CD14-positive monocyte (primary cell): Measurements from ENCODE around the gene RHOA. TPM values are rescaled to one million over a fixed set of nuclear protein-coding genes. Genes with fewer than 3 reads are reported as not detected.

Experiments
- DNase-seq, 3 donors: peaks; one replicate each; pipeline ENCODE4 v3.0.0-alpha.2; 2011 to 2022
- H2AFZ ChIP-seq: 2 replicates; pipeline ENCODE4 v1.6.0; 2012; ENCODE audit warnings: mild to moderate bottlenecking, low read depth, low read length, inconsistent platforms; ENCODE audit not compliant: insufficient read depth, poor library complexity, severe bottlenecking
- H3K27ac ChIP-seq, 2 donors: 1 replicate in 1 of 2; 2 replicates in 1 of 2; pipeline ENCODE4 v1.5.1; 2012 to 2013; ENCODE audit warnings: low read length in 2 of 2, control low read depth in 1 of 2, inconsistent platforms in 1 of 2, low read depth in 1 of 2, mild to moderate bottlenecking in 1 of 2
- H3K27me3 ChIP-seq, 2 donors: one replicate each; pipeline versions ENCODE4 v1.6.0 to v1.6.1; 2011 to 2013; ENCODE audit warnings: low read length in 2 of 2; ENCODE audit not compliant: control insufficient read depth in 2 of 2, insufficient read depth in 2 of 2
- H3K36me3 ChIP-seq, 2 donors: replicated peaks in 1 of 2; 1 replicate in 1 of 2; 2 replicates in 1 of 2; pipeline versions ENCODE4 v1.5.1 to v1.6.1; 2012 to 2013; ENCODE audit warnings: low read length in 2 of 2, control low read depth in 1 of 2, inconsistent platforms in 1 of 2, mild to moderate bottlenecking in 1 of 2; ENCODE audit not compliant: insufficient read depth in 2 of 2, control insufficient read depth in 1 of 2
- H3K4me1 ChIP-seq, 2 donors: 1 replicate in 1 of 2; 2 replicates in 1 of 2; pipeline versions ENCODE4 v1.5.1 to v1.6.1; 2012 to 2013; ENCODE audit warnings: low read length in 2 of 2, control low read depth in 1 of 2, inconsistent platforms in 1 of 2, mild to moderate bottlenecking in 1 of 2, moderate library complexity in 1 of 2; ENCODE audit not compliant: insufficient read depth in 2 of 2, control insufficient read depth in 1 of 2
- H3K4me2 ChIP-seq: replicated peaks from 2 replicates; pipeline ENCODE3; 2012; ENCODE audit warnings: low read length, moderate library complexity, mild to moderate bottlenecking; ENCODE audit not compliant: poor library complexity, severe bottlenecking; ENCODE audit errors: extremely low read depth
- H3K4me3 ChIP-seq, 3 experiments: fragments of 200-600 bp in 1 of 3; sonication (generic) in 1 of 3; replicated peaks in 1 of 3; 1 replicate in 2 of 3; 2 replicates in 1 of 3; pipeline ENCODE4 v1.5.1; 2011 to 2013; ENCODE audit warnings: low read length in 3 of 3, mild to moderate bottlenecking in 3 of 3, control low read depth in 2 of 3, low read depth in 2 of 3, inconsistent platforms in 1 of 3, moderate library complexity in 1 of 3
- H3K79me2 ChIP-seq: 2 replicates; pipeline ENCODE4 v1.6.0; 2012; ENCODE audit warnings: mild to moderate bottlenecking, control low read depth, inconsistent platforms, low read length, moderate library complexity; ENCODE audit not compliant: insufficient read depth
- H3K9ac ChIP-seq: 2 replicates; pipeline ENCODE4 v1.6.0; 2017; ENCODE audit warnings: low read length, mild to moderate bottlenecking; ENCODE audit not compliant: insufficient read depth, poor library complexity, severe bottlenecking
- H3K9me3 ChIP-seq, 2 donors: replicated peaks in 1 of 2; 1 replicate in 1 of 2; 2 replicates in 1 of 2; pipeline versions ENCODE4 v1.5.1 to v1.6.1; 2012 to 2013; ENCODE audit warnings: low read length in 2 of 2, control low read depth in 1 of 2; ENCODE audit not compliant: control insufficient read depth in 1 of 2, insufficient read depth in 1 of 2
- H4K20me1 ChIP-seq: 2 replicates; pipeline ENCODE4 v1.6.0; 2012; ENCODE audit warnings: mild to moderate bottlenecking, low read length, control low read depth, moderate library complexity; ENCODE audit not compliant: insufficient read depth
- H3K27ac Mint-ChIP-seq, 7 donors: one replicate each; pipeline ENCODE4 v1.8.0; 2020; ENCODE audit warnings: mild to moderate bottlenecking in 7 of 7, mixed read lengths in 7 of 7, moderate library complexity in 6 of 7, inconsistent platforms in 2 of 7
- H3K27me3 Mint-ChIP-seq, 3 donors: one replicate each; pipeline ENCODE4 v1.8.0; 2021 to 2022; ENCODE audit warnings: low read depth in 3 of 3, mild to moderate bottlenecking in 3 of 3, mixed read lengths in 3 of 3, moderate library complexity in 3 of 3, inconsistent platforms in 1 of 3
- H3K36me3 Mint-ChIP-seq, 2 donors: one replicate each; pipeline ENCODE4 v1.8.0; 2020; ENCODE audit warnings: mixed read lengths in 2 of 2, inconsistent platforms in 1 of 2, mild to moderate bottlenecking in 1 of 2
- H3K4me1 Mint-ChIP-seq: one replicate; pipeline ENCODE4 v1.8.0; 2020; ENCODE audit warnings: mild to moderate bottlenecking, mixed read lengths
- H3K4me3 Mint-ChIP-seq, 2 donors: one replicate each; pipeline ENCODE4 v1.8.0; 2020; ENCODE audit warnings: mild to moderate bottlenecking in 2 of 2, mixed read lengths in 2 of 2, moderate library complexity in 1 of 2
- H3K9me3 Mint-ChIP-seq, 7 donors: one replicate each; pipeline ENCODE4 v1.8.0; 2020 to 2022; ENCODE audit warnings: mixed read lengths in 7 of 7, mild to moderate bottlenecking in 6 of 7, moderate library complexity in 6 of 7, inconsistent platforms in 2 of 7
- CTCF ChIP-seq: fragments of 200-600 bp; IDR thresholded peaks from one replicate; pipeline ENCODE4 v1.8.0; 2022; ENCODE audit warnings: antibody characterized with exemption, mild to moderate bottlenecking
- WGBS: methylation state at CpG from one replicate; pipeline ENCODE4 v1.1.5; 2013; ENCODE audit warnings: missing lambda C conversion rate; ENCODE audit not compliant: insufficient coverage; 5-methylcytosine and 5-hydroxymethylcytosine counted together
- intact Hi-C, 2 donors: fragments of 100-400 bp; cut with micrococcal nuclease; formaldehyde crosslinking; loops; one replicate each; pipeline versions ENCODE4 v1.15.0 to v1.15.1; 2023
- polyA minus RNA-seq: library from RNA; depleted of rRNA, polyadenylated mRNA; stranded (reverse); fragments of >200 nt; gene quantifications from 2 replicates; pipeline ENCODE4 v1.2.3, GENCODE V29; 2012
- polyA plus RNA-seq, 3 donors: library from polyadenylated mRNA; depleted of rRNA in 1 of 3; unstranded in 2 of 3; stranded (reverse) in 1 of 3; fragments of 300-500 nt in 2 of 3; fragments of >200 nt in 1 of 3; fragmentation: Illumina TruSeq in 2 of 3; gene quantifications; 1 replicate in 2 of 3; 2 replicates in 1 of 3; pipeline ENCODE4 v1.2.3, GENCODE V29; 2012 to 2021
- total RNA-seq, 12 experiments: library from RNA in 1 of 12; stranded (reverse) in 1 of 12; fragments of 120-200 nt in 1 of 12; gene quantifications; one replicate each; pipeline ENCODE4 v1.2.4 and lab custom pipeline; 2013 to 2026; ENCODE audit warnings: mixed read lengths in 6 of 12, inconsistent platforms in 1 of 12

The RHOA gene
- total RNA-seq (2013): 593 TPM
- polyA plus RNA-seq: 1,000 to 10,000 TPM in 2 of 3 donors, 100 to 1,000 TPM in 1; 624 to 1,306 (median 1,179) TPM
- polyA minus RNA-seq: 309 and 433 TPM in 2 replicates
- 174 to 490 (median 404) reads per million in 11 experiments for total RNA-seq (lab: John Stamatoyannopoulos, UW)

GRCh38 chr3:49411968-49412631, at the start of gene RHOA, which contains the start of gene TCTA:
TSS of gene RHOA (minus strand) at chr3:49411976. CDS start at chr3:49375589, 36,387 bp downstream.
TSS of gene TCTA (plus strand) at chr3:49412423. CDS start at chr3:49412427, 4 bp downstream.
- TF ChIP-seq CTCF: no peak
- H3K27ac Mint-ChIP-seq: peak within 1 kb of the TSS; percentile 91 to 96 (median 95)
- no peaks in the 10 kb centered on the region for H3K9me3 ChIP-seq
- H3K4me1 ChIP-seq: peaks cover 68 to 80% of the 10 kb centered on the region in 2 donors
- H3K4me1 Mint-ChIP-seq: peaks cover 69% of the 10 kb centered on the region
- peaks cover 60% of the 10 kb centered on the region for H4K20me1 ChIP-seq
- H3K36me3 Mint-ChIP-seq: peaks cover 12 to 23% of the 10 kb centered on the region in 2 donors
- peak within 1 kb of the TSS; percentile 74 for H2AFZ ChIP-seq
- peak within 1 kb of the TSS; percentile 91 to 99 (median 99) for H3K4me3 ChIP-seq
- peak within 1 kb of the TSS; percentile 87 to 93 for H3K4me3 Mint-ChIP-seq
- H3K27ac ChIP-seq: peak within 1 kb of the TSS; percentile 90
- H3K27me3 Mint-ChIP-seq: no peaks in the 10 kb centered on the region
- H3K27me3 ChIP-seq: no peaks in the 10 kb centered on the region
- intact Hi-C loops: loop anchor here (2.0 to 10.0 kb wide), 5 partner anchors 17 to 75 kb away; partner anchors contain the start of genes GPX1 (in 1 of the 2) and NICN1 (in 1 of the 2)
- H3K36me3 ChIP-seq: peaks cover 7 to 9% of the 10 kb centered on the region in 2 donors
- H3K9ac ChIP-seq: peak within 1 kb of the TSS; percentile 95
- H3K4me2 ChIP-seq: peak within 1 kb of the TSS; percentile 93
- DNase-seq: peak; percentile 100
- H3K9me3 Mint-ChIP-seq: peaks cover 0 to 2% (median 0%) of the 10 kb centered on the region in 7 donors
- WGBS: under 1% methylated on average over 62 of the region's 62 CpGs
- peaks cover 84% of the 10 kb centered on the region for H3K79me2 ChIP-seq

- Histone ChIP-seq H3K4me2 (no peak overlapping the region), H2AFZ (no peak overlapping the region)
- peaks cover 9% of the 10 kb centered on the region for H3K4me1 Mint-ChIP-seq
Observed at GRCh38 chr3:49460956-49461355, 49.2 kb upstream of the RHOA start.

More at GRCh38 chr3:49460956-49461355, 49.2 kb upstream of the RHOA start:
- H3K27me3 ChIP-seq: no peaks in the 10 kb centered on the region
- H3K4me3 ChIP-seq: no peak overlapping the region
- H3K9ac ChIP-seq: no peak overlapping the region
- Mint-ChIP-seq H3K4me3 (no peak overlapping the region), H3K27ac (no peak overlapping the region), H3K36me3 (no peaks in the 10 kb centered on the region), H3K27me3 (peaks cover 3 to 8% (median 5%) of the 10 kb centered on the region in 3 donors), H3K9me3 (no peaks in the 10 kb centered on the region)
- intact Hi-C loops: loop anchor here in 1 of 2 donors (10.0 kb wide), 1 partner anchor 46 kb away; the partner anchor contains the start of genes RHOA and TCTA
- no peak for TF ChIP-seq CTCF
- H4K20me1 ChIP-seq: no peaks in the 10 kb centered on the region
- DNase-seq: no peak
- H3K36me3 ChIP-seq: no peaks in the 10 kb centered on the region
- no peaks in the 10 kb centered on the region for H3K9me3 ChIP-seq
- 93% methylated on average over 4 of the region's 4 CpGs for WGBS
- no peak overlapping the region for H3K27ac ChIP-seq
- H3K4me1 ChIP-seq: peaks cover 5 to 10% of the 10 kb centered on the region in 2 donors
- H3K79me2 ChIP-seq: no peaks in the 10 kb centered on the region
